Testis (tissue), 2 donors: ENCODE data around the gene ITGA11.

ENCODE experiments used
- POLR2A ChIP-seq: fragments of 450-650 bp; IDR thresholded peaks from one replicate; pipeline ENCODE4 v1.6.1; 2017; ENCODE audit warnings: antibody characterized with exemption, mild to moderate bottlenecking, moderate library complexity
- TF ChIP-seq, protein P1 (sequence below), 3 experiments: fragments of 450-650 bp in 2 of 3; fragments of 200-600 bp in 1 of 3; sonication (generic) in 1 of 3; IDR thresholded peaks; one replicate each; pipeline ENCODE4 v1.5.1; 2016 to 2019; ENCODE audit warnings: antibody characterized with exemption in 3 of 3, mild to moderate bottlenecking in 2 of 3, moderate library complexity in 1 of 3

DNA sequence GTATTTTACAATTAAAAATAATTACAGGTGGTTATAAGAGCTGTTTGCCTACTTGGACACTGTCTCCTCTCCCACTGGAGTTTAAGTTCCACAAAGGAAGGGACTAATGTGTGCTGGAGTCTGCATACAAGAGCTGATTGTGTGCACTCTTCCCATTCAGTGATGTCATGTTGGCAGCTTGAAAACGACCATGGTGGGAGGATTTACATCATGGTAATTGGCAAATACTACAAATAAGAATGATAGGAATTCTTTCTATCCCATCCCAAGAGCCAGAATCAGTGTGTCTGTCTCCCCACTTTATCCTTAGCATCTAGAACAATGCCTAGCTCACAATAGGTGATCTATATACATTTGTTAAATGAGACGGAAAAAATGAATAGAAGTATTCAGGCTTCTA, 14.1 kb downstream of the ITGA11 start:
- TF ChIP-seq, protein P1, sequence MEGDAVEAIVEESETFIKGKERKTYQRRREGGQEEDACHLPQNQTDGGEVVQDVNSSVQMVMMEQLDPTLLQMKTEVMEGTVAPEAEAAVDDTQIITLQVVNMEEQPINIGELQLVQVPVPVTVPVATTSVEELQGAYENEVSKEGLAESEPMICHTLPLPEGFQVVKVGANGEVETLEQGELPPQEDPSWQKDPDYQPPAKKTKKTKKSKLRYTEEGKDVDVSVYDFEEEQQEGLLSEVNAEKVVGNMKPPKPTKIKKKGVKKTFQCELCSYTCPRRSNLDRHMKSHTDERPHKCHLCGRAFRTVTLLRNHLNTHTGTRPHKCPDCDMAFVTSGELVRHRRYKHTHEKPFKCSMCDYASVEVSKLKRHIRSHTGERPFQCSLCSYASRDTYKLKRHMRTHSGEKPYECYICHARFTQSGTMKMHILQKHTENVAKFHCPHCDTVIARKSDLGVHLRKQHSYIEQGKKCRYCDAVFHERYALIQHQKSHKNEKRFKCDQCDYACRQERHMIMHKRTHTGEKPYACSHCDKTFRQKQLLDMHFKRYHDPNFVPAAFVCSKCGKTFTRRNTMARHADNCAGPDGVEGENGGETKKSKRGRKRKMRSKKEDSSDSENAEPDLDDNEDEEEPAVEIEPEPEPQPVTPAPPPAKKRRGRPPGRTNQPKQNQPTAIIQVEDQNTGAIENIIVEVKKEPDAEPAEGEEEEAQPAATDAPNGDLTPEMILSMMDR (IDR thresholded peaks at IDR 0.05) = no peak
- no peak for TF ChIP-seq POLR2A
